ENCODE results near the gene FAM234B.
"Not testable (repeated sequence)": the region's sequence is repeated elsewhere in the genome, so short reads cannot be mapped to it uniquely, and the experiment has no call there.

The FAM234B gene

GRCh38 chr12:13023811-13024530 is 20.2 kb upstream of the FAM234B start:
- no peak for ATAC-seq
- no peak for DNase-seq

DNA sequence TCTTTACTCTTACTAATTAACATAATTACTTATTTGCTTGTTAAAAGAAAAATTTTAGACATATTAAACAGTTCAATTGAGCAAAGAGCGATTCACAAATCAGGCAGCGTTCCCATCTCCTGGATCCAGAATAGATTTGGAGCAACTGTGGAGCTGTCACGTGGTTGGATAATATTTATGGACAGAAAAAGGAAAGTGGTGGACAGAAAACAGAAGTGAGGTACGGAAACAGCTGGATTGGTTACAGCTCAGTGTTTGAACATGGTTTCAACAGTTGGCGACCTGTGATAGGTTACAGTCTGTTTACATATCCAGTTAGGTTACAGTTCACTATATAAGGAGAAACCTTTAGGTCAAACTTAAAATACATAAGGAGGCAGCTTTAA is 19.7 kb upstream of the FAM234B start:
- ATAC-seq, result no peak
- no peak for DNase-seq

GRCh38 chr12:13026286-13026685 is 17.9 kb upstream of the FAM234B start:
- ATAC-seq (no peak), DNase-seq (no peak)

- no peak for DNase-seq
Observed at GRCh38 chr12:13027032-13027431, 17.1 kb upstream of the FAM234B start.

GRCh38 chr12:13027508-13027907 is 16.7 kb upstream of the FAM234B start:
- ATAC-seq (no peak), DNase-seq (no peak)

More at GRCh38 chr12:13027032-13027431, 17.1 kb upstream of the FAM234B start:
- no peak for ATAC-seq

- DNase-seq (no peak), ATAC-seq (no peak)
Observed at GRCh38 chr12:13028825-13029570, 15.2 kb upstream of the FAM234B start.

GRCh38 chr12:13030541-13031291 is 13.5 kb upstream of the FAM234B start:
- DNase-seq (no peak), ATAC-seq (no peak)

GRCh38 chr12:13032164-13032563 is 12.0 kb upstream of the FAM234B start:
- no peak for DNase-seq
- no peak for ATAC-seq

DNA sequence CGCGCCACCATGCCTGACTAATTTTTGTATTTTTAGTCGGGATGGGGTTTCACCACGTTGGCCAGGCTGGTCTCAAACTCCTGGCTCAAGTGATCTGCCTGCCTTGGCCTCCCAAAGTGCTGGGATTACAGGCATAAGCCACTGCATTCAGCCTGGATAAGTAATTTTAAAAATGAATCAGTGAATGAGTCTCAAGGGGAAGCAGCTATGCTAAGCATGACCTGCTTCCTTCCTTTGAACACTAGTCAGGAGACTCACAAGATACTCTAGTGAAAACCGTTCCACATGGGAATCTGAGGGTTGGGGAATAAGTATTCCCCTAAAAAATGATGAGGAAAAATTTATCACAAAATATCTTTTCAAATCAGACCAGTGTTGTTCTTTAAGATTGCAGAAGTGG is 10.7 kb upstream of the FAM234B start:
- no peak for ATAC-seq
- no peak for DNase-seq

- ATAC-seq, DNase-seq: not testable (repeated sequence)
Observed at GRCh38 chr12:13035335-13035734, 8.8 kb upstream of the FAM234B start.

GRCh38 chr12:13036881-13037280 is 7.3 kb upstream of the FAM234B start:
- no peak for DNase-seq
- ATAC-seq, result no peak

DNA sequence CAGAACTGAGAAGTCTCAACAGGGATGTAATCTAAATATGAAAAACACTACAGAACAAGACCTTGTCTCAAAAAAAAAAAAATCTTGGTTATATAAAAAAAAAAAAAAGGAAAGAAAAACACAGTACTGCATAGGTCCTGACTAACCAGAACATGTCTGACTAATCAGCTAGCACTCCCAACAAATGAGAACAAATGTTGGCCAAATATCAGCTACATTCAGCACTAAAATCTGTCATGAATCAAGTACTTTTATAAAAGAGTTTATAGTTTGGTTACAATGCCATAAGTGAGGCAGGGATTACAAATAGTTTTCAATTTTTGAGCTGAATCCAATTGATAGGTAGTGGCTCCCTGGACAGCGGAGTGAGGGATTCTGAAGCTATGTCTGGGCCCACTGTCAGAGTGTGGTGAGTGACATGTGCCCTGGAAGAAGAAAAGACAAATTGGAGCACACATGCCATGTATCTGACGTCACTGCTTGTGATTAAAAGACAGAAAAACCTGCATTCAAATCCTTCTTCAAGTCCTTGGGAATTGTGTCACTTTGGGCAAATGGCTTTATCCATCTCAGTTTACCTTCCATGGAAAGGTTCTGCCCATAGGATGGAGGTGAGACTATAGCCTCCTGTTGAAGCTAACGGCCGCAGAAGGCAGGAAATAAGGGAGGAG is 5.6 kb upstream of the FAM234B start:
- ATAC-seq (no peak), DNase-seq (no peak)

- no peak for DNase-seq
- ATAC-seq, result no peak
Observed at GRCh38 chr12:13039328-13039956, 4.7 kb upstream of the FAM234B start.

- no peak for ATAC-seq
- no peak for DNase-seq
Observed at GRCh38 chr12:13041224-13041623, 3.0 kb upstream of the FAM234B start.

DNA sequence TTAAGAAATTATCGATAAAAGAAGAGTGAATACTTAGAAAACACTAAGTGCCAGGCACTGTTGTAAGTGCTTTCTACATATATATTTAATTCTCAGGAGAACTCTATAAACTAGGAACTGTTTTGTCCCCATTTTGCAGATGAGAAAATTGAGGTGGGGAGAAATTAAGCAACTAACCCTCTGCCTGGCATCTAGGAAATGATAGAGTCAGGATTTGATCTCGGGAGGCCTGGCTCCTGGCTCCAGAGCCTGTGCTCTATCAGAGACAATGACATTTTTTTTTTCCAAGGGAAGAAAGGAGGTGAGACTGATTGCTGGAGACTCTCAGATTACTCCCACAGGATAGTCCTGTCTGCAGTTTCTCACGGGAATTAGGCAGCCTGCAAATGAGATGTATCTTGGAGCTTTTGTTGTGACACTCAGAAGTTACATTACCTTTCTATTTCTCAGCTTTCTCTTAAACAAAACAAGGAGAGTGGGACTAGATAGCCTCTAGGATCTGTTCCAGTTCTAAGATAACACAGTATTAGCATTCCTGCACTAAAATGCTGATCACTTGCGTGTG is 1.4 kb upstream of the FAM234B start:
- no peak for DNase-seq

GRCh38 chr12:13044906-13045299 is 722 bp downstream of the FAM234B start:
- DNase-seq, result no peak
- no peak for ATAC-seq

More for the DNA sequence above, 1.4 kb upstream of the FAM234B start:
- ATAC-seq, result no peak

DNA sequence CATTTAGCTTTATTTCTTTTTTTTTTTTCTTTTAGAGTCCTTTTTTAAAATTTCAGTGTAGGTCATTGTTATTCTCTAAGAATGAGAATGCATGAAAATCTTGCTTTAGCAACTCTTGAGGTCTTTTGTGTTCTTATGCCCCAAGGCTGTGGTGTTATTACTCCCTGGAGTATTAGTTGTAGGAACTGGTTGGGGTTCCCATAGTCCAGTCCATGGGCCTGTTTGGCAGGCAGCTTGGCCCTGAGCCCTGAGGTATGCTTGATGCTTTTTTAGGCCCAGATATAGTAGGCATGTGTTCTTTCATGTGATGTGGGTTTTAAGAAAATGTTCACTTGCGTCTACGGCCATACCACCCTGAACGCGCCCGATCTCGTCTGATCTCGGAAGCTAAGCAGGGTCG is 1.6 kb downstream of the FAM234B start:
- DNase-seq (no peak), ATAC-seq (no peak)

DNA sequence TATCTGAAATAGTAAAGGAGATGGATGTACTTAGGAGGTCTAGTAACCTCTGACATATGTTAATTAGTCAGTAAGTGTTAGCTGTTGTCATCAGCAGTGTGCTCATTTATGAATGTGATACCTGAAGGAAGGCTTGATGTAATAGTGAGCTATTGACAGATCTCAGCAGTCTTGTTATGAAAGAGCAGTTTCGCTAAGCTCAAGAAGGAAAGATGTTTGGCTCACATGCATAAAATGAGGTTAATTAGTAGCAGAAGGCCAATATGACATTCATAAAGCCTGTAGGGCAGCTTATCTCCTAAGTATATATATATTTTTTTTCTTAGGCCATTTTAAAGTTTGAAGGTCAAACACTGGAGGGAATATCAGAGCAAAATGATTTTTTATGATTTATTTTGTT is 2.8 kb downstream of the FAM234B start:
- no peak for DNase-seq
- ATAC-seq, result peak; percentile 42

- DNase-seq (no peak), ATAC-seq (no peak)
Observed at GRCh38 chr12:13049816-13050215, 5.6 kb downstream of the FAM234B start.

- ATAC-seq, result peak; percentile 63
- no peak for DNase-seq
Observed at GRCh38 chr12:13052421-13052820, 8.2 kb downstream of the FAM234B start.

DNA sequence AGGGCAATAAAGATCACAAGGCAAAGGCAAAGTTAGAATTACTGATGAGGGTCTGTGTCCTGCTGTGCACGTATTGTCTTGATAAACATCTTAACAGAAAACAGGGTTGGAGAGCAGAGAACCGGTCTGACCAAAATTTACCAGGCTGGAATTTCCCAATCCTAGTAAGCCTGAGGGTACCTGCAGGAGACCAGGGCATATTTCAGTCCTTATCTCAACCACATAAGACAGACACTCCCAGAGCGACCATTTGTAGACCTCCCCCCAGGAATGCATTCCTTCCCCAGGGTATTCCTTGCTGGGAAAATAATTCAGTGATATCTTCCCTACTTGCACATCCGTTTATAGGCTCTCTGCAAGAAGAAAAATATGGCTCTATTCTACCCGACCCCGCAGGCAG is 9.4 kb downstream of the FAM234B start:
- not testable (repeated sequence) for DNase-seq, ATAC-seq

DNA sequence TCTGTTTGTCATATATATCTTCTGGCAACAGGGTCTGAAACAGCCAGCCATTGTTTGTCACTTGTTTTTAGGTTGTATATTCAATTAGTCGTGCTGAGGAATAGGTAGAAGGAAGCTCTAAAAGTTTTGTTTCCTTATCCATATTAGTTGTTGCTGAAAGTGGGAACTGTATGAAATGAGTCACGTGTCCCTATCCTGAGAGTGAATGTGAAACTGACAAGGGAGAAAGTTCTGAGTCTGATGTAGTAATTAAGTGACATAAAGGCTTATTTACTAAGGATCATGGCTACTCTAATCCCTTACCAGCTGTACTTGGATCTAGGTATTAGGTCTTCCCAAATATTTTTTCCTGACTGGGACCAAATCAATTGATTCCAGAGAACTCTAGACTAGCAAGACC is 16.4 kb downstream of the FAM234B start:
- no peak for ATAC-seq
- no peak for DNase-seq
